Prostate gland (tissue), 2 donors: ENCODE data around the gene CASP8. TPM values are rescaled to one million over a fixed set of nuclear protein-coding genes. Genes with fewer than 3 reads are reported as not detected.

Experiments
- DNase-seq: peaks from one replicate; pipeline ENCODE4 v3.0.0-alpha.2; 2019; ENCODE audit warnings: low spot score
- H3K27ac ChIP-seq, 2 donors: fragments of 200-600 bp; sonication (generic); 2 replicates each; pipeline ENCODE4 v1.5.1; 2017 to 2019
- H3K27me3 ChIP-seq: fragments of 200-600 bp; sonication (generic); replicated peaks from 2 replicates; pipeline ENCODE4 v1.5.1; 2019; ENCODE audit not compliant: insufficient read depth
- H3K36me3 ChIP-seq, 2 donors: fragments of 200-600 bp; sonication (generic); 1 replicate in 1 of 2; 2 replicates in 1 of 2; pipeline versions ENCODE4 v1.5.1 to v1.8.1; 2017 to 2019
- H3K4me1 ChIP-seq: fragments of 200-600 bp; sonication (generic); replicated peaks from 2 replicates; pipeline ENCODE4 v1.5.1; 2019
- H3K4me3 ChIP-seq, 2 donors: fragments of 200-600 bp; sonication (generic); 2 replicates each; pipeline ENCODE4 v1.5.1; 2017 to 2019
- H3K9me3 ChIP-seq: fragments of 200-600 bp; sonication (generic); 2 replicates; pipeline ENCODE4 v1.5.1; 2017
- CTCF ChIP-seq, 4 experiments: fragments of 200-600 bp in 2 of 4; fragments of 450-650 bp in 2 of 4; sonication (generic) in 2 of 4; IDR thresholded peaks; 1 replicate in 3 of 4; 2 replicates in 1 of 4; pipeline ENCODE4 v1.5.1; 2016 to 2019; ENCODE audit warnings: antibody characterized with exemption in 4 of 4, mild to moderate bottlenecking in 2 of 4, moderate library complexity in 2 of 4
- POLR2A ChIP-seq: fragments of 450-650 bp; IDR thresholded peaks from one replicate; pipeline ENCODE4 v1.6.1; 2016; ENCODE audit warnings: antibody characterized with exemption, mild to moderate bottlenecking
- POLR2AphosphoS5 ChIP-seq: sonication (generic); formaldehyde crosslinking; IDR thresholded peaks from one replicate; pipeline ENCODE4 v1.6.1; 2017; ENCODE audit warnings: antibody characterized with exemption
- WGBS: methylation state at CpG from one replicate; pipeline ENCODE4 v1.1.5; 2018; 5-methylcytosine and 5-hydroxymethylcytosine counted together
- intact Hi-C: fragments of 100-400 bp; cut with DNase I; formaldehyde crosslinking; loops from one replicate; pipeline ENCODE4 v1.14.2; 2022
- total RNA-seq, 2 donors: library from RNA; depleted of rRNA; stranded (reverse); fragments of >200 nt; gene quantifications; one replicate each; pipeline ENCODE4 v1.1.0, GENCODE V29; 2016

CASP8 gene
- total RNA-seq, 2 donors from 2014 or later, result 10.0 to 16.9 TPM

GRCh38 chr2:201254081-201254730 lies 6.1 kb upstream of the CASP8 start:
- peak; percentile 20 for DNase-seq
- Histone ChIP-seq H3K4me3 (no peak overlapping the region), H3K9me3 (no peaks in the 10 kb centered on the region), H3K36me3 (no peaks in the 10 kb centered on the region), H3K4me1 (no peaks in the 10 kb centered on the region), H3K27ac (no peak overlapping the region), H3K27me3 (no peaks in the 10 kb centered on the region)
- WGBS, result 51% methylated on average over 5 of the region's 5 CpGs
- intact Hi-C loops, result no loop called here
- TF ChIP-seq POLR2A (no peak), CTCF (IDR thresholded peaks at IDR 0.05) (no peak), POLR2AphosphoS5 (no peak)

GRCh38 chr2:201255408-201256033 lies 4.8 kb upstream of the CASP8 start:
- H3K27me3 ChIP-seq, result no peaks in the 10 kb centered on the region
- intact Hi-C loops, result no loop called here
- no peaks in the 10 kb centered on the region for H3K9me3 ChIP-seq
- no peaks in the 10 kb centered on the region for H3K36me3 ChIP-seq
- H3K4me1 ChIP-seq, result no peaks in the 10 kb centered on the region
- WGBS, result 97% methylated on average over 3 of the region's 3 CpGs
- no peak for TF ChIP-seq CTCF (IDR thresholded peaks at IDR 0.05)
- TF ChIP-seq POLR2A, result no peak
- TF ChIP-seq POLR2AphosphoS5, result no peak
- no peak for DNase-seq
- no peak overlapping the region for H3K4me3 ChIP-seq
- H3K27ac ChIP-seq, result no peak overlapping the region

GRCh38 chr2:201256082-201256481 lies 4.3 kb upstream of the CASP8 start:
- no peak for TF ChIP-seq CTCF (IDR thresholded peaks at IDR 0.05)
- TF ChIP-seq POLR2A, result no peak
- H3K4me3 ChIP-seq, result no peak overlapping the region
- H3K36me3 ChIP-seq, result no peaks in the 10 kb centered on the region
- no peaks in the 10 kb centered on the region for H3K4me1 ChIP-seq
- H3K27ac ChIP-seq, result no peak overlapping the region
- no peak for DNase-seq
- H3K27me3 ChIP-seq, result no peaks in the 10 kb centered on the region
- 94% methylated on average over 3 of the region's 3 CpGs for WGBS
- intact Hi-C loops, result no loop called here
- H3K9me3 ChIP-seq, result no peaks in the 10 kb centered on the region

GRCh38 chr2:201257381-201257955 lies 2.9 kb upstream of the CASP8 start:
- intact Hi-C loops, result no loop called here
- Histone ChIP-seq H3K9me3 (no peaks in the 10 kb centered on the region), H3K4me3 (peak overlapping the region; percentile 38 to 40), H3K27me3 (no peaks in the 10 kb centered on the region), H3K4me1 (no peaks in the 10 kb centered on the region), H3K36me3 (no peaks in the 10 kb centered on the region), H3K27ac (peak overlapping the region; percentile 80 to 83)
- DNase-seq, result no peak
- 17% methylated on average over 12 of the region's 12 CpGs for WGBS
- TF ChIP-seq POLR2AphosphoS5 (no peak), CTCF (IDR thresholded peaks at IDR 0.05) (peak in 1 of 4 experiments; percentile 28)
